DND-41 (cell line): ENCODE results near the gene DIP2B.

Source experiments
- ATAC-seq: fragments of 200-7000 bp; cut with Tn5 transposase; 3 replicates; pipeline ENCODE4 v1.9.1; 2021; ENCODE audit warnings: low read depth; ENCODE audit not compliant: insufficient read depth
- DNase-seq: peaks from one replicate; pipeline ENCODE4 v3.0.0-alpha.2; 2020
- H2AFZ ChIP-seq: 2 replicates; pipeline ENCODE4 v1.6.0; 2012; ENCODE audit warnings: low read depth, low read length
- H3K27ac ChIP-seq: 2 replicates; pipeline ENCODE4 v1.5.1; 2012; ENCODE audit warnings: low read length, inconsistent platforms
- H3K27me3 ChIP-seq: fragments of 200-600 bp; sonication (generic); 2 replicates; pipeline ENCODE4 v1.6.0; 2012; ENCODE audit warnings: low read length, mild to moderate bottlenecking, inconsistent platforms; ENCODE audit not compliant: insufficient read depth, poor library complexity
- H3K36me3 ChIP-seq: 2 replicates; pipeline ENCODE4 v1.5.1; 2012; ENCODE audit warnings: low read length, inconsistent platforms; ENCODE audit not compliant: insufficient read depth
- H3K4me1 ChIP-seq: 2 replicates; pipeline ENCODE4 v1.5.1; 2012; ENCODE audit warnings: mild to moderate bottlenecking, low read length; ENCODE audit not compliant: insufficient read depth
- H3K4me2 ChIP-seq: 2 replicates; pipeline ENCODE4 v1.6.0; 2012; ENCODE audit warnings: mild to moderate bottlenecking, moderate library complexity, low read length, inconsistent platforms; ENCODE audit not compliant: insufficient read depth
- H3K4me3 ChIP-seq, 2 experiments: fragments of 200-600 bp in 1 of 2; shearing (Covaris generic) in 1 of 2; 2 replicates each; pipeline ENCODE4 v1.5.1; 2012 to 2016; ENCODE audit warnings: inconsistent platforms in 2 of 2, low read length in 2 of 2, mild to moderate bottlenecking in 2 of 2, low read depth in 1 of 2, moderate library complexity in 1 of 2
- H3K79me2 ChIP-seq: 2 replicates; pipeline ENCODE4 v1.6.0; 2012; ENCODE audit warnings: low read length, inconsistent platforms; ENCODE audit not compliant: insufficient read depth
- H3K9ac ChIP-seq: 2 replicates; pipeline ENCODE4 v1.6.0; 2012; ENCODE audit warnings: low read depth, mild to moderate bottlenecking, inconsistent platforms, low read length, moderate library complexity
- H3K9me3 ChIP-seq: 2 replicates; pipeline ENCODE4 v1.5.1; 2012; ENCODE audit warnings: low read length, moderate library complexity, mild to moderate bottlenecking, inconsistent platforms; ENCODE audit not compliant: insufficient read depth, severe bottlenecking
- H4K20me1 ChIP-seq: 2 replicates; pipeline ENCODE4 v1.6.0; 2012; ENCODE audit warnings: low read length; ENCODE audit not compliant: insufficient read depth
- CTCF ChIP-seq: IDR thresholded peaks from 2 replicates; pipeline ENCODE4 v1.5.1; 2012; ENCODE audit warnings: borderline replicate concordance, low read length, moderate library complexity, mild to moderate bottlenecking; ENCODE audit not compliant: poor library complexity, severe bottlenecking; ENCODE audit errors: extremely low read depth
- EZH2 ChIP-seq: IDR thresholded peaks from 3 replicates; pipeline ENCODE4 v1.6.1; 2012; ENCODE audit warnings: borderline replicate concordance, low read depth, mild to moderate bottlenecking, moderate library complexity, low read length, inconsistent platforms; ENCODE audit not compliant: severe bottlenecking

DIP2B gene

GRCh38 chr12:50734409-50735263 lies 229.9 kb downstream of the DIP2B start:
- no peaks in the 10 kb centered on the region for H3K9me3 ChIP-seq
- no peaks in the 10 kb centered on the region for H3K79me2 ChIP-seq
- H3K36me3 ChIP-seq = peaks cover 82% of the 10 kb centered on the region
- no peaks in the 10 kb centered on the region for H4K20me1 ChIP-seq
- no peak overlapping the region for H3K9ac ChIP-seq
- H3K4me3 ChIP-seq = no peak overlapping the region
- no peak overlapping the region for H3K27ac ChIP-seq
- TF ChIP-seq EZH2 (no peak), CTCF (peak; percentile 77)
- no peaks in the 10 kb centered on the region for H3K27me3 ChIP-seq
- no peak overlapping the region for H2AFZ ChIP-seq
- H3K4me2 ChIP-seq = no peak overlapping the region
- H3K4me1 ChIP-seq = no peaks in the 10 kb centered on the region
- peak; percentile 91 for ATAC-seq
- DNase-seq = peak; percentile 44

GRCh38 chr12:50739611-50740010 lies 234.8 kb downstream of the DIP2B start:
- Histone ChIP-seq H3K79me2 (no peaks in the 10 kb centered on the region), H4K20me1 (no peaks in the 10 kb centered on the region), H3K36me3 (peaks cover 85% of the 10 kb centered on the region), H3K27me3 (no peaks in the 10 kb centered on the region), H3K27ac (no peak overlapping the region), H3K4me3 (no peak overlapping the region), H3K4me1 (no peaks in the 10 kb centered on the region), H2AFZ (no peak overlapping the region), H3K9ac (no peak overlapping the region), H3K9me3 (no peaks in the 10 kb centered on the region), H3K4me2 (no peak overlapping the region)
- no peak for TF ChIP-seq EZH2
- no peak for TF ChIP-seq CTCF
- DNase-seq (no peak), ATAC-seq (no peak)

- no peaks in the 10 kb centered on the region for H4K20me1 ChIP-seq
- no peak overlapping the region for H3K4me2 ChIP-seq
- no peak overlapping the region for H2AFZ ChIP-seq
- no peaks in the 10 kb centered on the region for H3K4me1 ChIP-seq
- TF ChIP-seq EZH2 = no peak
- no peak for TF ChIP-seq CTCF
- ATAC-seq = no peak
- no peak overlapping the region for H3K9ac ChIP-seq
- no peak overlapping the region for H3K4me3 ChIP-seq
- no peak for DNase-seq
- H3K27me3 ChIP-seq = no peaks in the 10 kb centered on the region
- H3K9me3 ChIP-seq = no peaks in the 10 kb centered on the region
- peaks cover 87% of the 10 kb centered on the region for H3K36me3 ChIP-seq
- no peak overlapping the region for H3K27ac ChIP-seq
- H3K79me2 ChIP-seq = no peaks in the 10 kb centered on the region
Observed at GRCh38 chr12:50740307-50740706, 235.5 kb downstream of the DIP2B start.
